GM08714 (cell line): ENCODE results near the gene TSPO2.

Experiments
- H3K4me3 ChIP-seq: fragments of 200-500 bp; sonication (Bioruptor generic); 2 replicates; pipeline ENCODE4 v1.5.1; 2014; ENCODE audit warnings: mild to moderate bottlenecking, low read length, inconsistent platforms
- ZNF274 ChIP-seq: IDR thresholded peaks from 2 replicates; pipeline ENCODE4 v1.6.1; 2012; ENCODE audit warnings: mild to moderate bottlenecking, low read depth, low read length

The TSPO2 gene

DNA sequence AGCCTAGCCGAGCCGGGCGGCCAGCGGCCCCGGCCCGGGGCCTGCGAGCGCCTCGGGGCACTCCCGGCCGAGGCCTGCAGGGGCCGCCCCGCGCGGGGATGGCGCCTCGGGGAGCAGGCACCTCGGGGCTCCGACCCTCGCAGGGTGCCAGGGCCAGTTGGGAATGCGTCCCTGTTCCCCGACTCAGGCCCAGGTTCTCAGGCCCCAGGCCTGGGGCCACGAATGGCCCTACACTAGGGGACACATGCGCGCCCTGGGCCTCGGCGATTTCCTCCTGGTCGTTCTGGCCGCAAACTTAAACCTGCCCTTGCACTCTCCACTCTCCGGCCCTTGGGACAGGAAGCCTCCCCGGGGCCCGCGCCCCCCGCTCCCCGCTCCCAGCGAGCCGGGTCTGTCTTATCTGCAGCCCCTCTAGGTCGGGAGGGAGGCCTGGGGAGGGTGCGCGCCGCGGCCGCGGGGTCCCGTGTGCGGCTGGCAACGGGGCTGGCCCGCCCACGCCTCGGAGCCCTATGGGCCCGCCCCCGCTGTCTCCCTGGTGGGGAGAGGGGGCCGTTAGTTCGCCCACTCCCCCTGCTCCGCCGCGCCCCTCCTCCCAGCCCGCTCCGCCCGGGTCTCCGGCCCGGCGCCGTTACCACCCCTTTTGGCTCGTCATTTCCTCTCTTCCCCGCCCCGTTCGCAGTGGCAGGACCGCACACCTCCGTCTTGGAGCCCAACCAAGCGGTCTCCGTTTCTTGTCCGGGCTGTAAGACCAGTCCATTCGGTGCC, 31.1 kb downstream of the TSPO2 start:
- no peak for TF ChIP-seq ZNF274
- peak overlapping the region; percentile 97 for H3K4me3 ChIP-seq

DNA sequence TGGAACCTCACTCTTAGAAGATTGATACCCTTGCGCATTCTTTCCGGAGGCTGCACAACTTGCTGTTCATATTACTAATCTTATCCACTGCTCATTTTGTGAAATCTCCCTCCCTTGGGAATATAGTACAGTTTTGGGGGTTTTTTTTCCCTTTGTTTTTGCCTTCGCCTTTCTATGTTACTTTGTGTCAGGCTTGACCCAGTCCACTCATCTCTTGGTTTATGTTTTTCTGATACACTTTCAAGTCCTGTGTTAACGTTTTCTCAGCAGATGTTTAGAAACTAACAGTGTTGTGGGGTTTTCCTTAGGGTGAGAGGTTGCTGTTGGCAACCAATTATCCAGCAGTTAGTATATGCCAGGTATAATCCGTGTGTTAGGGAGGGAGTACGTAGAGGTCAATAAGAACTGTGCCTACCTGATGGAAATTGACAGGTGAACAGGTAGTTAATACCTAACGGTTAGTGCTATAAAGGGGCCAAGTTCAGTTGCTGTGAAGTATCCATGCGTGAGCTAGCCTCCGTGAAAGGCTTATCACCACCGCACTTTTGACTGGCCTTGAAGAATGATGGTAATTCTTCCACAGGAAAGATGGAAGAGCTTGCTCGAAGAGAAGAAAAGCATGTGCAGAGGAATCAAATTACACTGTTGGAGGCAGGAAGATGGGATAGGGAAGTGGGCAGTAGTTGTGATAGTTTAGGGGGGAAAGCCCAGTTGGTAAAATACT, 31.9 kb downstream of the TSPO2 start:
- TF ChIP-seq ZNF274, result no peak
- H3K4me3 ChIP-seq, result peak overlapping the region; percentile 97

DNA sequence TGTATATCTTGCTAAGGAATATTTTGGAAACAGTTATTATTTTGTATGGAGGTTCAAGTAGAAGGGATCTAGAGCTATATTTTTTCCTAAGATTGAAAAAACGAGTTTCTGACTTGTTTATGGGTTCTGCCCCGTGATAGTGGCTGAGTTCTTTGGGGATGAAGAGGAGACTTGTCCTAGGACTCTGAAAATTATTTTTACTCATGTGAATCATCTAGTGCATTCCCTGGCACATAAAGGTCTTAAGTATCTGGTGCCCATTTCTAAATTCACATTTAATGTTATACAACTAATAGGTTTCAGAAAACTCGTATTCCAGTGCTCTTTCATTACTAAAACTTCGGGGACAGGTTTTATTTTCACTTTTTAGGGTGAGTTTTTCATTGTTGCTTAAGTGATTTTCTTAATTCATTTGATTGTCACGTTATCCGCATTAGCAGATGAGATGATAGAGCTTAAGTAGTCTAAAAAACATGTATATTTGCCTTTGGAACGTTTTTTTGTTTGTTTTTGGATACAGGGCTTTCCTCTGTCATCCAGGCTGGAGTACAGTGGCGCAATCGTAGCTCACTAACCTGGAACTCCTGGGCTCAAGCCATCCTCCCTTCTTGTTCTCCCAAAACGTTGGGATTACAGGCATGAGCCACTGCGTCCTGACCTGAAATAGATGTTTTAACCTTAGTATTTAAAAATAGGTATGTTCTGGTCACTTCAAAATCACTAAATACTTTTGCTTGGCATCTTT, 32.6 kb downstream of the TSPO2 start:
- TF ChIP-seq ZNF274, result no peak
- peak overlapping the region; percentile 97 for H3K4me3 ChIP-seq

DNA sequence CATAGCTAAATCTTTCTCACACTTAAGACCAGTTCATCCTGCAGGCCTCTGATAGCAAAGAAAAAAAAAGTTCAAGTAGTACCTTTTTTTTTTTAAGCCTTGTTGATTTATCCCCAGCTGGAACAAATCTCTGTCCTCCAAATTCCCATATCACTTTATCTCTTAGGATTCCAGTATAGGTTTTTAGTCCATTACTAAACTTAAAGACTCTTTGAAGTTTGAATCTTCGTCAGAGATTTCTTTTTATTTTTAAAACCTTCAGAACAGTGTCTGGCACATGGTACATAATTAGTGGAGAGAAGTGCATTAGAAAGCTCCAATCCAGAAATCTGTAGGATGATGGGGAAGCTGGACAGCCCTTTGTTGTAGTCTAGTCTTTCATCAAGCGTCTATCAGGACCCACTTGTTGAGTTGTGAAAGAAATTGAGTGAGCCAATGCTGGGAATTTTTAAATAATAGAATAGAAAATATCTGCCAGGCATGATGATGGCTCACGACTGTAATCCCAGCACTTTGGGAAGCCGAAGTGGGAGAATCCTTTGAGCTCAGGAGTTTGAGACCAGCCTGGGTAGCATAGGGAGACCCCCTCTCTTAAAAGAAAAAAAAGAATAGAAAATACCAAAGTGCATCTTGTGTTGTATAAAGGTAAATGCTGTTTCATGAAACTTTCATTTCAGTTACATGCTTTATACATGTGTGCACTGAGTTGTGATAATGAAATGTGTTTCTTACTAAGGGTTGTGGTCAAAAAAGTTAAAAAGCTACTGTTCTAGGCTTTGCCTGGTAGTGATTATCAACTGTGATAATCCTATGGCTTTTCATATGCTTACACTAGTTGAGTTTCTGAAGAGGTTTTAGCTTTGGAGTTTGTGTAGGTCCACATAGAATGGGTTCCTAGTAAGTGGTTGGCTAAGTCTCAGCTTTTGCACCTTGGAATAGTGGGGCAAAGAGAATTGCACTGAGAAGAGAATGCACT, 33.7 kb downstream of the TSPO2 start:
- TF ChIP-seq ZNF274, result no peak
- H3K4me3 ChIP-seq, result no peak overlapping the region

DNA sequence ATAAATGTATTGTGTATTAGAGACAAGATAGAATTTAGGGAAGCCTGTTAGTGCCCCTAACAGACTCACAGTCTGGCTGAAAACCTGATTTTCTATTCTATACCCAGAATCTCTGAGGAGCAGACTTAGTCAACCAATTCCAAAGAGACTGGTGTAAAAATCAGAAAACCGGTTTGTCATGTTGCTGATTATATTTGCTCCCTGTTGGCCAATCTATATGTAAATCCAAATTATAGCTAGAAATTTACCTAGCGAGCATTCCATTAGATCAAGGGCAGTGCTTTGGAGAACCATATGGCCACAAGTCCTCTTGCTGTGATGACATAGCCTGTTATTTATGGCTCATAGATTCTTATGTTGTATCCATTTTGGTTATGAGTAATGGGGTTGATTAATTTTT, 35.3 kb downstream of the TSPO2 start:
- no peak for TF ChIP-seq ZNF274
- no peak overlapping the region for H3K4me3 ChIP-seq

DNA sequence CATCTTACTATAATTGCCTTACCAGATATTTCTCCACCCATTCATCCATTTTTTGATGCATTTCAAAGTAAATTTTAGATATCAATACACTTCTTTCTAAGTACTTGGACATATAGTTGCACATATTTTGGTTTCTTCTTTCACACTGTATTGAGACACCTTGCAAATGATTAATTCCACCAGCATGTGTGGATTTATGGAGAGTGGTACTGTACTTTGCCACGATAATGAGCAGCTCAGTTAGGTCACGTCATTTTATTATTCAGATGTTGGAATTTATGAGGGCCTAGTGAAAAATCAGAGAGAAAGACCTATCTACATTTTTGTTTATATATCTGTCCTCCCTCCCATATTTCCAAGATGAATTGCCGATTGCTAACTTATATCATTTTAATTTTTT, 35.8 kb downstream of the TSPO2 start:
- H3K4me3 ChIP-seq, result no peak overlapping the region

DNA sequence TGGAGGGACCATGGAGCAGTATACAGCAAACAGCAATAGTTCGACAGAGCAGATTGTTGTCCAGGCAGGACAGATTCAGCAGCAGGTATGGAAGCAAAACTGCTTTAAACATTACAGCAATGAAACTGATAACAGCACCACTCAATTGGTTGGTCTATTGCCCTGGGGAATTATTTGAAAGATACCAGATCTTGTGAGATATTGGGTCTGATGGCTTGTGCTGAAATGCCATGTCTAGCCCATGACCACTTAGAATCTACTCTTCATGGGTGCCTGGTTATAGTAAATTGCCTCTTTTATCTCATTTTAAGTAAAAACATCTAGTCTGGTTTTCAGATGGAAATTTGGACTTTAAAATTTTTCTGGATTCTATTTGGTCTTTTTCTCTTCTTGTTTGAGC, 36.8 kb downstream of the TSPO2 start:
- no peak for TF ChIP-seq ZNF274
- H3K4me3 ChIP-seq, result no peak overlapping the region

More for the DNA sequence above, 35.8 kb downstream of the TSPO2 start:
- no peak for TF ChIP-seq ZNF274

DNA sequence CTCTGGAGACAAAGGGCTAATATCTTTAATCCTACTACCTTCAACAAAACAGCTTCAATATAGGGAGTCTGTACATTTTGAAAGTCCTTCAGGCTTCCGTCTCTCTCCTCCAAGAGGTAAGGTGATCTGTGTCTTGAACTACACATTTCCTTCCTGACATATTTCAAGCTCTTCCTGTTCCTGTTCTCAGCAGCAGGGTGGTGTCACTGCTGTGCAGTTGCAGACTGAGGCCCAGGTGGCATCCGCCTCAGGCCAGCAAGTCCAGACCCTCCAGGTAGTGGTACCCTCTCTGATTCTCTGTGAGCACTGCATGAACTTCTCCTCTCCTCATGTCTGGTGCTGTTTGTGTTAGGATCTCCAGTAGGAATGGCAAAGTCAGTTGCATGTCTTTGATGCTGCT, 38.4 kb downstream of the TSPO2 start:
- no peak for TF ChIP-seq ZNF274
- no peak overlapping the region for H3K4me3 ChIP-seq

DNA sequence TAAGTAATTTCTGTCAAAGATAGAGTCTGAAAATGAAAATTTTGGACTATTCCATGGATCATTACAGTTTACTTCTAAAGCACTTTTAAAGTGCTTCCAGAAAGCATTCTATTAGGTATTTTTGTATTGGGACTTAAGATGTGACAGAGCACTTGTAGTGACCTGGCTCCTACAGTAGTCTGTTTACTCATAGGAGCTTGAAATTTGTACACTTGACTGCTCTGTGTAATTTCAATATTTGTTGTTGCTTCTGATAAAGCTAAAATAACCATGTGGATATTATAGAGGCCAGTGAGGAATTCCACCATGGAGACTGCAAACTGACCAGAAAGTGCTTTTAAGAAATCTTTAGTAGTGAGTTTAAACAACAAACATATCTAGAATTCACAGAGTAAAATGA, 40.8 kb downstream of the TSPO2 start:
- H3K4me3 ChIP-seq, result no peak overlapping the region
- no peak for TF ChIP-seq ZNF274

DNA sequence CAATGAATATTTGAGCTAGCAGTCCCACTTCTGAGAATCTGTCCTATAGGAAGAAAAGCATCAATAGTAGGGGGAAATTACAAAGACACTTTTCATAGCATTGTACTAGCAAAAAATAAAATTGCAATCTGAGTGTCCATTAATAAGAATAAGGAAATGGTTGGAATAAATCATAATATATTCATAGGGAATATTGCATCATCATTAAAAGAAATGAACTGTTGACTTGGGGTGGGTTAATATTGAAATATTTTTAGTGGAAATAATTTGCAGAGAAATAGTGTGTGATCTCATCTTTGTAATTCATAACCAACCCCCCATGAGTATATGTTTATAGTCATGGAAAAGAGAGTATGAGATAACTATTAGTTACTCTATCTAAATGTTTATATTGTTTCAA, 42.9 kb downstream of the TSPO2 start:
- no peak overlapping the region for H3K4me3 ChIP-seq
- TF ChIP-seq ZNF274, result no peak

DNA sequence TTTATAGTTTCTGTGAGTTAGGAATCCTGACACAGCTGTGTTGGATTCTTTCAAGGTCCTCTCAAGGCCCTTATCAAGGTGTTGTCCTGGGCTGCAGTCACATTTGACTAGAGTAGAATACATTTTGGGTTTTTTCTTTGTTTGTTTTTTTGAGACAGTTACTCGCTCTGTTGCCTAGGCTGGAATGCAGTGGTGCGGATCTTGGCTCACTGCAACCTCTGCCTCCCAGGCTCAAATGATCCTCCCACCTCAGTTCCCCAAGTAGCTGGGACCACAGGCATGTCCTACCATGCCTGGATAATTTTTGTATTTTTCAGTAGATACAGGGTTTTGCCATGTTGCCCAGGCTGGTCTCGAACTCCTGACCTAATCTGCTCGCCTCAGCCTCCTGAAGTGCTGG, 46.2 kb downstream of the TSPO2 start:
- TF ChIP-seq ZNF274, result no peak
- no peak overlapping the region for H3K4me3 ChIP-seq

DNA sequence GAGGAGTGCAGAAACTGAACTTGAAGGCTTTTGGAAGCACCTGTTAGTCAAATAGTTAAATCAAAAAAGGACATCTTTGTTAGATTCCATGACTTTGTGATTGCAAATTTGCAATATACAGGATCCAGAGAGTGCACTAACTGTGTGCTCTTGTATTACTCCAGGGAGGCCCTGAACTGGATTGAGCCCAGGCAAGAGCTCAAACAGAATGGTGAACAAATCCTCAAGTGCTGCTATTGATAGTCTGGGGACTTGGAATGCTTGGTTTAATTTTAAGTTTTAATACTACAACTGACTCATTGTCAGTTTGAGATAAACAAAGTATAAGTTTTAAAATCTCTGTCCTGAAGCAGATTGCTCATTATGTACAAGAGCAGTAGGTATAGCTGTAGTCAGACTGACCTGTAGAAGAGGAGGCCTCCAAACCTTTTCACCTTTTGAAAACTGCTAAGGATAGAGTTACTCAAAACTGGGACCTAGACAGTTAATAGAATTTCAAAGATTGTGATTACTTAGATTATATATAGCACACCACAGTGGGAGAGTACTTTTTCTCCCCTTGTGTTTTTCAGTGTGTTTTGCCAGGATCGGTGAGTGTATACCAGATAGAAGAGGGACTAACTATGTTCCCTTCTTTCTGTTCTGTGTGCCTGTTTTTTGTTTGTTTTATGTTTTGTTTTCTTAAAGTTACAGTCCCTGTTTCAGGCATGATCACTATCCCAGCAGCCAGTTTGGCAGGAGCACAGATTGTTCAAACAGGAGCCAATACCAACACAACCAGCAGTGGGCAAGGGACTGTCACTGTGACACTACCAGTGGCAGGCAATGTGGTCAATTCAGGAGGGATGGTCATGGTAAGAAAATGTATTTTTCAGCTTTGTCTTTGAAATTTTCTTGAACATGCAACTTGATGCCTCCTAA, 48.8 kb downstream of the TSPO2 start:
- no peak overlapping the region for H3K4me3 ChIP-seq
- no peak for TF ChIP-seq ZNF274
